Suprapubic skin (tissue), 3 donors: ENCODE results near the gene GNAZ.

ENCODE experiments used
- CTCF ChIP-seq, 2 donors: fragments of 200-600 bp in 1 of 2; fragments of 450-650 bp in 1 of 2; sonication (generic) in 1 of 2; IDR thresholded peaks; one replicate each; pipeline ENCODE4 v1.5.1; 2016 to 2019; ENCODE audit warnings: antibody characterized with exemption in 2 of 2, mild to moderate bottlenecking in 1 of 2, moderate library complexity in 1 of 2
- EP300 ChIP-seq: sonication (generic); formaldehyde crosslinking; IDR thresholded peaks from one replicate; pipeline ENCODE4 v1.6.1; 2017; ENCODE audit warnings: antibody characterized with exemption
- POLR2A ChIP-seq, 2 donors: fragments of 450-650 bp; IDR thresholded peaks; one replicate each; pipeline ENCODE4 v1.6.1; 2017; ENCODE audit warnings: antibody characterized with exemption in 2 of 2, mild to moderate bottlenecking in 2 of 2, moderate library complexity in 2 of 2

GRCh38 chr22:23070418-23071229 is at the start of gene GNAZ:
- TF ChIP-seq POLR2A (IDR thresholded peaks at IDR 0.05) (no peak), CTCF (IDR thresholded peaks at IDR 0.05) (no peak), EP300 (no peak)
